HuH-7.5 (cell line): ENCODE results near the gene MTHFSD.

Source experiments
- DNase-seq: peaks from one replicate; pipeline ENCODE4 v3.0.0; 2011; ENCODE audit warnings: low spot score

The MTHFSD gene

DNA sequence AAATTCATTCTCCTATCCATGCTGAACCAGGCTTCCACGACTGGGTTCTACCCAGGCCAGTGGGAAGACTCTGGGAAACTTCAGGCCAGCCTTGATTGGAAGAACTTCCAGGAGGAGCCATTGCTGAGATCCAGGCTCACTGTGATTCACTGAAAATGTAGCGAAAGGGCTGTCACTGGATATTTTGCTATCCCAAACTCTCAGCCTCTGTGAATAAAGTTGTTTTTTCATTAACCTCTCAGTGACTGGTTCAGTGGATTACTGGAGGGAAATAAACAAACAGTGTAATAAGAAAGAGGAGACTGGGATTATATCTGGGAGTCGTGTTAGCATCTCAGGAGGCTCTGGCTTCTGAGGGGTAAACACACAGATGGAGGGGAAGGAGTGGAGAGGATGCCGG lies 26.4 kb upstream of the MTHFSD start:
- no peak for DNase-seq

DNA sequence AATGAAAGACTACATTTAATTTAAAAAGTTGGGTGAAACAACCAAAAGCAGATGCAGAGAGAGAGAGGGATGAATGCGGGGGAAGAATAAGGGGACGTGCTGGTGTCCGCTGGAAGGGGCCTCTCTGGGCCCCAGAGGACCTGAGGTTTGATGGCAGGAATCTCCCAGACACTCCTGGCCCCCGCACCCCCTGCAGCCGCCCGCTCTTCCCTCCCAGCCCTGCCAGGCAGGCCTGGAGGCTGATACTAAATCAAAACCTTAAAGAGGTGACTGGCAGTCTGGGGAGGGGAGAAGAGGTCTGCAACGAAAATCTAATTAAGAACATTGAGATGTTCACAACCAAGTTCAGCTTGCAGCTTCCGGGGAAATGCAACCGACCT lies 25.7 kb upstream of the MTHFSD start:
- DNase-seq = no peak

DNA sequence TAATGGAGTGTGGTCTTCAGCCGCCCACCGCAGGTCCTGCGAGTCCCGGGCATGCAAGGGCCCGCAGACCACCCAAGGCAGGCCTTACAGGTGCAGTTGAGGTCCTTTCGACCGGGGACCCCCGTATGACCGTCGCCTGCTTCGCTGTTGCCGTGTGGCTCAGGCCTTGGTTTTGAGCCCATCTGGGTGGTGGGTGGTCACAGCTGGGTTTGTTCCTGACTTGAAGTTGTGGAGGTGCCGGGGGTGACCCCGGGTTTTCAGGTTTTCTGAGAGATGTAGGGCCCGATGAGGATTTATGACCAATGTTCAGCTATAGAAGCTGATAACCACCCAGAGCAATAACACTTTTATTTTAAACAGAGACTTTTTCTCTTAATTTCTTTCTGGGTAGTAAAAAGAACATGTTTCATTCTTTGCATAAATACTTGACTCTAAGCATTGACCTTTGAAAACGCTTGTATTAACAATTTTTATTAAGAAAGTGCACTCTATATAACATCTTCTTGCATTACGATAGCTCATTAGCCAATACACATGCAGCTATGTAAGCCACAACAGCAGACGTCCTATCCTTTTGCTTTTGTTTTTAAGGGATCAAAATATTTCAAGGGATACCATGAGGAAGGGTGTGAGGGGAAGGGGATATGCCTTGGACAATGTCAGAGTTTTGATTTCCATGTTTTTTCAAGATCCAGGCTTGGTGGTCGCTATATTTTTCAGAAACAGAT lies 25.2 kb upstream of the MTHFSD start:
- DNase-seq = no peak

DNA sequence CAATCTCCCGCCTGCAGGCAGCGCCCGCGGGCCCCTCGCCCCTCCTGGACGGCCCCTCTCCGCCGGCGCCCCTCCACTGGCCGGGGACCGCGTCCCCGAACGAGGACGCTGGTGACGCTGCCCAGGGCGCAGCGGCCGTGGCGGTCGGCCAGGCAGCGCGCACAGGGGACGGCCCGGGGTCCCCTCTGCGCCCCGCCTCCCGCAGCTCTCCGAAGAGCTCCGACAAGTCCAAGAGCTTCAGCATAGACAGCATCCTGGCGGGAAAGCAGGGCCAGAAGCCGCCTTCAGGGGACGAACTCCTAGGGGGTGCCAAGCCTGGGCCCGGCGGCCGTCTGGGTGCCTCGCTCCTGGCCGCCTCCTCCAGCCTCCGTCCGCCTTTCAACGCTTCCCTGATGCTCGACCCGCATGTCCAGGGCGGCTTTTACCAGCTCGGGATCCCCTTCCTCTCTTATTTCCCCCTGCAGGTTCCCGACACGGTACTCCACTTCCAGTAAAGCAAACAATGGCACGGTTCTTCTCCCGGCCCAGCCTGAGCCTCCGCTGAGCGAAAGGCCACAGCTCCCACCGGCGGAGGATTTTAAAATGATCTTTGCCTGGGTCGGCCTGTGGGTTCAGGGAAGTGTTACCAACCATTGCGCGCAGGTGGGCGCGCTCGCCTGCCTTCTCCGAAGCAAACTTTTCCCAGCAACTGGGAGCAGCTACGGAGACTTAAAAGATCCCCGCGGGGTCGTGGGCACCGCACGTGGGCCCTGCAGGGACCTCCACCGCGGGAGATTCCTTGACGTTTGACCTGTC lies 24.4 kb upstream of the MTHFSD start:
- no peak for DNase-seq

DNA sequence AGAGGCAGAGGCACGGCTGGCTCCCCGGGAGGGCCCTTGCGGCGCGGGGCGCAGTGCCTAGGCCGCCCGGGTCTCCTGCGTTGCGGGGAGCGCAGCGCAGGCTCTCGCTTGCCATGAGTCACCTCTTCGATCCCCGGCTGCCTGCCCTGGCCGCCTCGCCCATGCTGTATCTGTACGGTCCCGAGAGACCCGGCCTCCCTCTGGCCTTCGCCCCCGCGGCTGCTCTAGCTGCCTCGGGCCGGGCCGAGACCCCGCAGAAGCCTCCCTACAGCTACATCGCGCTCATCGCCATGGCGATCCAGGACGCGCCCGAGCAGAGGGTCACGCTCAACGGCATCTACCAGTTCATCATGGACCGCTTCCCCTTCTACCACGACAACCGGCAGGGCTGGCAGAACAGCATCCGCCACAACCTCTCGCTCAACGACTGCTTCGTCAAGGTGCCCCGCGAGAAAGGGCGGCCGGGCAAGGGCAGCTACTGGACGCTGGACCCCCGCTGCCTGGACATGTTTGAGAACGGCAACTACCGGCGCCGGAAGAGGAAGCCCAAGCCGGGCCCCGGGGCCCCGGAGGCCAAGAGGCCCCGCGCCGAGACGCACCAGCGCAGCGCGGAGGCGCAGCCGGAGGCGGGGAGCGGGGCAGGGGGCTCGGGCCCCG lies 23.7 kb upstream of the MTHFSD start:
- no peak for DNase-seq

DNA sequence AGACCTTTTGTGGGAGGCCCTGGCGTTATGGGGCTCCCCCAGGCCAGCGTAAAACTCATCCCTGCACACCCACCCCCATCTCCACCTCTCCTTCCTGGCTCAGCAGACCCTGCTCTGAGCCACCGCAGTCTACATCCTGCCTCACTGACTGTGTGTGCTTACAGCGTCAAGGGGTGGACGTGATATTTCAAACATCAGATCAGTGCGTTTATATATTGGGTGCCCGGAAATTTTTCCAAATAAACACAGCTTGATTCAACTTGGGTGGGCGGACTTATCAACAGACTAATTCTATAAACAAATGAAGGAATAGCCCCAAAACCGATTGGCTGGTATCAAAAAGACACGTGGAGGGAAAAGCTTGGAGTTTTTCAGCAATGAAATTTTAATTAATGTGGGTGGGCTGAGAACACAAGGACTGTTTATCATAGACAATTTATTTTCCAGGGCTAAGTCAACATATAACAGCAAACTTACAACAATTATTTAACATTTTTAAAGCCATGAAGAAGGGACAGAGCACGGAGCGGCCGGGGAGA lies 23.1 kb upstream of the MTHFSD start, which contains the start of gene FOXL1:
TSS of gene FOXL1 (plus strand) at position 489 of the 539 bp plus-strand sequence. CDS start 175 bp downstream, outside the sequence.
- DNase-seq = no peak

DNA sequence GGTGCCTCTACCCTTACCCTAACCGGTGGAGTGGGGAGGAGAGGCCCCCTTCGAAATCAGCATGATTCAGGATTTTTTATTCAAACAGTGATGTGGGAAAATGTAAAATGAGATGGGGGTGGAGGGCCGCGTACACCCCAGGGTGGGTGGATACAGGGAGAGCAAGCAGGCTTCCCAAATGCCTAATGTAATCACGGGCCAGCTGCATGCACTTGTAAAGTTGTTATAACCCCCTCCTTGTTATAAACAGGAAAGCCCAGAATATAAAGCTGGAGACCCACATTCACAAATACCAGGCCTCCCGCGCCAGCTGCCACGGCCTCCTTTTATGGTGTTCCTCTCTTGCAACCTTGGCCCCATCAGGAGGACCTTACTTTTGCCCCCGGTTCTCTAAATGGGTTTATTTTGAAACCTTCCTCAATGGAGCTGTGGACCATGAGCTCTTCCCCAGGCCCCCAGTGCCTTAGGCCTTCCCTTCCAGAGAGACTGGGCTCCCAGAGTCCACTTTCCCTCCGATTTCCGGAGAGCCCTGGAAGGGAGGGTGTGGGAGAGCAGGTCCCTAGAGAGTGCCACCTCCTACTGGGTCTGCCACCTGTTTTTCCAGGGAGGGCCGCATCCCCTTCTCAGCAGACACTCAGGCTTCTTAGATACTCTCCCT lies 22.4 kb upstream of the MTHFSD start:
- DNase-seq = no peak

DNA sequence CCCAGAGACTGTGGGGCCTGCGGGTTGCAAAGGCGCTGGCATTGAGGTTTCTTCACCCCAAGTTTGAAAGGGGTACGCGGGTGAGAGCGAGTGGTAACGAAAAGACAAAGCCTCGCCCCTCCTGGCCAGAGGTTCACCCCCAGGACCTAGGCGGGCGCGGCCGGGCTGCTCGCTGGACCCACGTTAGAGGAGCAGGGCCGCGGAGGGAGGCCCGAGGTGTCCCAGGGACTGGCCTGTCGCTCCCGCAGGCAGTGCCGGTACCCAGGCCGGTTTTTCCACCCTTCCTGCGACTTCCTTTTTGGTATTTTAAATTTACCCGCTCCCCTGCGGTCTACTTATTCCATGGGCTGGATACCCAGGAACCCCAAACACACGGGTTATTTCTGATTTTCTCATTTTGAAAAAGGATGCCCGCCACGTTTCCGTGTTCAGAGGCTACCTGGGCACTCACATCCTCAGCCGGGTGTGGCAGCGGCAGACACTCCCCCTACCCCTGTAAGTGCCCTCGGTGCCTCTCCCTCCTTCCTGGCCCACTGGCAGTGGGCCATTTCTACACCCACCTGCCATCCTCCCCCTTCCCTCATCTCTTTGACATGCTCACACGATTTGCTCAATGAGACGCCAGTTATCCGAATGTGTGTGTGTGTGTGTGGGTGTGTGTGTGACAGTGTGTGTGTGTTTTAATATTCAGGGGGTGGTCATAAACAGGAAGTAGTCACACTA lies 21.7 kb upstream of the MTHFSD start:
- no peak for DNase-seq

DNA sequence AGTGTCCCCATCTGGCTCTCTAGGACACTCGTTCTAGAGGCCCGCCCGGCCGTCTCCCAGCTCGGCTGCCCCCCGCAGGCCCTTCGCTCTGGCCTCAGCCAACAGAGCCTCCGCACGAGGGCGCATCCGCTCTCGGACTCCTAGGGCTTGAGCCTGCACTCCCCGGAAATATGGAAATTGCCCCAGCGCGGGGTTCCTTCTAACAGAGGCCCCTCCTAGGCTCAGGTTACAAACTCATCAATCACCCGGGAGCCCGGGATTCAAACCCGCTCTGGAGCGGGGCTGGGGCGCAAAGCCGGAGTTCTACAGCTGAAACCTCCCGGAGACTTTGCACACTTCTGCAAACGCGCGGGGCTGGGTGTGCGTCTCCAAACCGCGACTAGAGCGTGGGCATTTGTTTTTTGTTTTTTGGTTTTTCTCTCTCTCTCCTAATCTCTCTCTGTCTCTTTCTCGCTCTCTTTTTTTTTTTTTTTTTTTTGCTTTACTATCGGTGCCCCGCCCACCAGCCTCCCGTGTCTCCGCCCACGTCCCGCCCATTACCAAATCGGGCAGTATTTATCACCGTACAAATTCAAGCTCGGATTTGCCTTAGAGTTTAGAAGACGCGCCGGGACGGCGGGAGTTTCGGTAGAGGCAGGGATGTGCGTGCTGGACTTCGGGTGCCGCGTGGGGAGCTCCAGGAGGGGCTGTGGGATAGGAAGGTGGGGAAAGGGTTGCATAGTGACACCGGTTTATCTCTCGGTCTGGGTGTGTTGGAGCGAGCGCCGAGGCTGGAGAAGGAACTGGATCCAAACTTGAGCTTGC lies 20.9 kb upstream of the MTHFSD start:
- peak; percentile 86 for DNase-seq

DNA sequence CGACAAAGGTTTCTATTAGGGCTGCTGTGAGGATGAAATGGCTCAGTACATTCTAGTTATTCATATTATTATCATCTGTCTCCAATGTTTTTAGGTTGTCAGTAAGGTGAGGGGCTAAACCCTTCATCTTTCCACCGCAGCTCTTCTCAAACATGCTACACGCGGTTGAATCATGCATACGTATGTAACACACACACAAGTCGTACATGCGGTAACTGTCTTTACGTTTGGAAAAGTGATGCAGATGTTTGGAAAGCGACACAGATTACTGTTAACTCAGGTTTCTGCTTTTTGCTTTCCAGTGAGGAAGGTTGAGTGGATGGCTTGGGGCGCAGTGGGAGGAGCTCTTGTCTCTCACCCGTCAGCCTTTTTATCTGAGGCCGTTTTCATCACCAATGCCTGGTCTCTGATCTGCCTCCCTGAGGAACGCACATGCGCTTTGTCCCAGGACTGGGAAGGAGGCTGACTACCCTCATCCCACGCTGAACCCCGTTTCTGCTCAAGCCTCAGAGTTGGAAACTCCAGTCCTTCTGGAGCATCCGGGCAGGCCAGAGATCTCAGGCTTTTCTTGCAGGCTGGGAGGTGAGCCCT lies 20.2 kb upstream of the MTHFSD start:
- no peak for DNase-seq

DNA sequence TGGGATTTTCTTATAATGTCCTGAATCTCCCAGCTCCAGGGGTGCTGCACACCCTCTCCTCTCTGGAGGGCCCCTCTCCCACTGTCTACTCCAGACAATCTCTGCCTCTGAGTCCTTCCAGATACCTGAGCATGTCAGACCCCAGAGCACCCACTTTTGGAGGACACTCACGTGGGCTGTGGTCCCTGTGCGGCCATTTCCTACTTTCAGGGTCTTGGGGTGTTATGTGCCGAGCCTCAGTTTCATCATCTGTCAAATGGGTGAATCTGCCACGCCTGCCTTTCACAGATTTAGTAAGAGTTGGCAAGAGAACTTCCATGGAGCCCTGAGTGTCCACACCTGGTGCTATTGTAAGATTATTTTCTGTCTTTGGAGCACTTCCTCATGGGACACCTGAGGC lies 19.6 kb upstream of the MTHFSD start:
- DNase-seq = no peak

DNA sequence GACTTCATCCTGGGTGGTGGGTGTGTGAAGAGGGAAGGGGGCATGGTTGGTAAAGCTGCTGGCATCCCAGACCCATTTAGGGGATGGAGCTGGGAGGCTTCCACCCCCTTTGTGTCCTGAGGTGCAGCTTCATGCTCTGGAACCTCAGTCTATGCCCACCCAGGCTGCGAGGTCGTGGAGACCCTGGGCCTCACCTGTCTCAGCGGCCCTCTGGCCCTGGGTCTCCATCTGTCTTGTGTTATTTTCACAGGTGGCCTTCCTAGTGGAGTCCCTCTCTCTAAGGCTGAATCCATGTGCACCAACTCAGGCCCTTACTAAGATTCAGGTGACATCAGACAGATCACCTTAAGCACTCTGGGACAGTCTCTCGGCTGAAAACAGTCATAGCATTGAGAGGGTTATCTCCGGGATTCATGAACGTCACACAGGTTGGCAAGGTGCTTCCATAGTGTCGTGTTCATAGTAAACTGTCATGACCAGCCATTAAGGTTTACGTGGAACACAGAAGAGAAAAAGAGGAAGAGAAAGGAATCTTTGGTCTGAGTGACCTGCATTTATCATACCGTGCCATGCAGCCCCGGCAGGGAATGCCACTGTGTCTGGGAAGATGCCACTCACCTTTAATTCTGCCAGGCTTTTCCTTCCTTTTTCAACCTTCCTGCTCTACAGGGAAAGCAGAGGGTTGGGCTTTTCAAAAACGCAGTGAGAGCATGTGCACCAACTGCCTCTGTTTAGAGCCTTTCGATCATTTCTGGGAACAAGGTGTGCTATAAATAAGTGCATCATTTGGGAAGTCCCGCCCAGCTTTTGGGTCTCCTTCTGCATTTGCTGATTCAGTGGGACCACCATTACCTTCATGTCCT lies 18.8 kb upstream of the MTHFSD start:
- DNase-seq = no peak

DNA sequence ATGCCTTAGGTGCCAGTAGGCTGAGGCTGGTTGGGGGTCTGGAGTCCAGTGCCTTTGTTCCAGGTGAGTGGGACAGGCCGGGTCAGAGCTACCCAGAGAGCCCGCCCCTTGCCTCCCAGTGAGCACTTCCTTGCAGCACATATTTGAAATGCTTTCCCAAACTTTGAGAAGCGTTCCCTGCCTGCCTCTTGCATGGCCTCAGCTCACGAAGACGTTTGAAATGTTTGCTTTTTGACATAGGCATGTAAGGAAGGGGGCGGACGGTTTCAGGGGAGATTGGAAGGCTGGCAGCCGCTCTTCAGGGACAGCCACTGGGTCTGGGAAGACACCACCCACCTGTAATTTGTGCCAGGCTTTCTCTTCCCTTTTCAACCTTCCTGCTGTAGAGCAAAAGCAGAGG lies 18.2 kb upstream of the MTHFSD start:
- no peak for DNase-seq

DNA sequence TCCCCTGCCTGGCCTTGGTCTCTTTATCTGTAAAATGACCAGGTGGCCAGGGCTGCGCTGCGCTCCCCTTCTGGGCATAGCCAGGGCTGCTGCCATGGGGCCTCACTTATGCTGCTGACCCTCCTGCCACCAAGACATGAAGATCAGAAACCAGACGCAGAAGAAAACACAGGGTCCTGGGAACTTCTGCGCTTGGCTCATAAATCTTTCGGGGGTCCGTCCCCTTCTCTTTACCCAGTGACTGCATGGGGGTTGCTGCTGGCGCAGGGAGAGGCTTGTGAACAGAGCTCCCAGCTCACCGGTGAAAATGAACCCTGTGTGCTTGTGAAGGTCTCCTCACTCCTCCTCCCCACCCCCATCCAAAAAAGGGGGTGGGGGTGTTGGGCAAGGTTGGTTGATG lies 17.6 kb upstream of the MTHFSD start:
- DNase-seq = no peak

DNA sequence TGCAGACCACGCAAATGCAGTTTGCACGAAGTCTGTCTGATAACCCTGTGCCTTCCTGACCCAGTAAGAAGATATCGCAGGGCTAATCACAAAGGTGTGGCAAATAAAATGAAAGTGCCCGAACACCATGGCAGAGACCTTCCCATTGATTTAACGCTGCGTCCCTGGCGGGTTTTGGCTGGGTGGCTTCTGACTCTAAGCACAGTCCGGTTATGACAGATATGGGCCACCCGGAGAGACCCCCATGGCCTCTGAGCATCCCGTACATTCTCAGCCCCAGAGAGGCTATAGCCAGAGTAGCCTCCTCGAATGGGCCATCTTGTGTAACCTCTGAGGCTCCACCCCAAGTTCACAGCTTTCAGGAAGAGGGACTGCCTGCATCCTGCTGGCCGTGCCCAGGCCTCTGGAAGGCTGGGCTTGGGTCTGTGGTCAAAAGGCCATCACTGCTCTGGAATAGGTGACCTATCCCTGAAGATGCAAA lies 17.0 kb upstream of the MTHFSD start:
- no peak for DNase-seq

DNA sequence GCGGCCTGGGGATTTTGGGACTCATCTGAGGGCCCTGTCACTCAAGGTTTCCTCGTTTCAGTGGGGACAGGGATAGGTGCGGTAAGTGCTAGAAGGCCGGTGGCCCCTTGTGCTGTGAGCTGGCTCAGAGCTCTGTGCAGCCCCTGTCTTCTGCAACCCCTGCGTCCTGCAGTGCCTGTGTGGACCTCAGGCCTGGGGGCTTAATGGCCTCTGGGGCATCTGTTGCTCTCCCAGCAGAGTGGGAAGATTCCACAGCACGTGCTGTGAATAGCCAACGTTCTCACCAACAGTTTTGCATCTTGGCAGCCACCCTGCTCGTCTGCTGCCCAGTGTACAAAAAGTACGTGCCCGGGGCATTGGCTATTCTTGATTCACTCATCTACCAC lies 16.5 kb upstream of the MTHFSD start:
- no peak for DNase-seq

DNA sequence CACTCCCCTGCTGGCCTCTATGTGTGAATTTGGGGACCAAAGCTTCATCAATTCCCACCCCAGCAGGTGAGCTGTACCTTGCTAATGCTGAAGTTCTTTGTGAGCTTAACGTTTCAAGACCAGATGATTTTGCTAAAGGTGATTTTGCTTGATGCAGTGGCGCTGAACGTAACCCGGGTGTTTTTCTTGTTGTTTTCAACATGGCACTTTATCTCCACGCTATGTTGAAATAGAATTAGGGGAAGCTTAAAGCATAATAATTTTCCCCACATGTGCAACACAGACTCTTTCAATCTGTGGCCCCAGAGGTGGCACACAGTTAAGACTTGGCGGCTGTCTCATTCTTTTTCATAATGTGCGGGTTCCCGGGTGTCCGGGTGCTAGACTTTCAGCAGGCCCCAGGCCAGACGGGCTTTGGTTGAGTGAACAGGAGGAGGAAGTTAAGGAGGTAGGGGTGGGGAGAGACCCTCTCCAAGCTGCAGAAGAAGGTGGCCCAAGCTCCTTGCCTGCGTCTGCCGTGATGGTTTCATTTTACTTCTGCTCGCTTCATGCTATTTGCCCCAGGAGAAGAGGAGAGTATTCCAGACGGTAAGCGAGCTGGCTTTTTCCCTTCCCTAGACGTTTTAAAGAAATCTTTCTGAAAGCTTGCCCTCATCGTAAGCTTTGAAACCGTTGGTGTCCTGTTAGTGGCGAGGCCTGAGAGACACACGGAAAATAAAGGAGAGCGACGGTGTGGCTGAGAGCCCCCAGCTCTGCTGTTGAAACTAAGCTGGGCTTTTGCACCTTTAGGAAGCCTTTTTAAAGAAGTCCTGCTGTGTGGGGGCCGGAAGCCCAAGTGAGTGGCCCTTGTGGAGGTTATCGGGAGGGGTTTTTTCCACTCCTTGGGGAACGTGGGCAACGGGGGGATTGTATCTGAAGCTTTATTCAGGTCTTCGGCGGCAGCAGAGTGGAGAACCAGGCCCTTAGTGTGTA lies 15.8 kb upstream of the MTHFSD start:
- DNase-seq = no peak
